ENCODE measurements around the gene NSD2. TPM values are rescaled to one million over a fixed set of nuclear protein-coding genes. Genes with fewer than 3 reads are reported as not detected.

Gene NSD2
- total and polyA plus RNA-seq, 9 of the 15 experiments (the other 6 are each of a cell fraction or from before 2014, with no cell fraction given) = 6.4 to 126 (median 58.8) TPM

- Histone ChIP-seq H3K36me3 (ENCODE audit: control insufficient read depth, insufficient read depth, low read length) (peaks cover 93% of the 10 kb centered on the region; the same call in 2 of the 3 replicates), H3K4me2 (ENCODE audit: insufficient read depth, low read length) (no peak overlapping the region), H4K20me1 (replicated peaks; ENCODE audit: control insufficient read depth, insufficient read depth, low read length) (peaks cover 12% of the 10 kb centered on the region), H3K9ac (ENCODE audit: insufficient read depth in 1 of 2, low read depth in 2 of 2, low read length in 2 of 2) (no peak overlapping the region), H3K4me1 (replicated peaks in 1 of 2; ENCODE audit: control insufficient read depth in 2 of 2, insufficient read depth in 2 of 2, low read length in 2 of 2) (no peaks in the 10 kb centered on the region; a peak in 1 of 5 replicates), H3K4me3 (no peak overlapping the region), H3K27ac (ENCODE audit: extremely low read depth, low read depth, low read length) (no peak overlapping the region), H2AFZ (ENCODE audit: low read depth, low read length) (no peak overlapping the region), H3K27me3 (ENCODE audit: control insufficient read depth in 2 of 2, insufficient read depth in 2 of 2, low read length in 2 of 2) (no peaks in the 10 kb centered on the region), H3K9me1 (ENCODE audit: control insufficient read depth, insufficient read depth, low read length) (peaks cover 2% of the 10 kb centered on the region), H3K9me3 (replicated peaks; ENCODE audit: control insufficient read depth, insufficient read depth, low read depth, low read length) (no peaks in the 10 kb centered on the region), H3K79me2 (ENCODE audit: control insufficient read depth, insufficient read depth, low read length) (peaks cover 11% of the 10 kb centered on the region)
- DNase-seq (ENCODE audit: extremely low read depth in 1 of 4, low spot score in 3 of 4) (no peak), FAIRE-seq (no peak), ATAC-seq (no peak)
- in situ Hi-C loops (cut with MboI) = no loop called here
- no TSS peak for BruUV-seq (replicated peaks)
- CTCF ChIA-PET (ENCODE audit: low intra/inter-chr PET ratio) = no interaction called here
- POLR2A ChIA-PET = no interaction called here
- WGBS (ENCODE audit: insufficient coverage, low coverage, missing lambda C conversion rate) = 98% methylated on average over 10 of the region's 10 CpGs
- intact Hi-C loops (cut with micrococcal nuclease) = no loop called here
- TF ChIP-seq XRCC5 (IDR thresholded peaks at IDR 0.05; ENCODE audit: low read depth, low read length) (no peak), NFE2L1 (tag; IDR thresholded peaks at IDR 0.05; ENCODE audit: borderline replicate concordance, low read depth) (no peak), ARNT (IDR thresholded peaks at IDR 0.05) (no peak), ZNF316 (IDR thresholded peaks at IDR 0.05) (no peak), ZBTB8A (IDR thresholded peaks at IDR 0.05; ENCODE audit: partially characterized antibody) (no peak), TOE1 (IDR thresholded peaks at IDR 0.05; ENCODE audit: borderline replicate concordance) (no peak), TOE1 (CRISPR knock-in tag; IDR thresholded peaks at IDR 0.05; ENCODE audit: borderline replicate concordance, low read depth) (no peak), ZNF57 (CRISPR knock-in tag; IDR thresholded peaks at IDR 0.05) (no peak), SRF (CRISPR knock-in tag; IDR thresholded peaks at IDR 0.05) (no peak), HMG20B (CRISPR knock-in tag; IDR thresholded peaks at IDR 0.05) (no peak), U2AF2 (optimal IDR thresholded peaks at IDR 0.05; ENCODE audit: low read depth, low read length) (no peak), NR1H2 (CRISPR knock-in tag; IDR thresholded peaks at IDR 0.05) (no peak), E2F6 (IDR thresholded peaks at IDR 0.05; ENCODE audit: borderline replicate concordance in 1 of 2, extremely low read depth in 1 of 2, insufficient read depth in 1 of 2, insufficient read length in 1 of 2, low read depth in 1 of 2, low read length in 1 of 2, poor library complexity in 1 of 2, severe bottlenecking in 1 of 2) (no peak), RNF2 (IDR thresholded peaks at IDR 0.05) (no peak), ZFPM2 (CRISPR knock-in tag; IDR thresholded peaks at IDR 0.05) (no peak), RUNX1 (IDR thresholded peaks at IDR 0.05; ENCODE audit: low read depth) (no peak), TAF9B (IDR thresholded peaks at IDR 0.05; ENCODE audit: partially characterized antibody) (no peak), CAMTA2 (CRISPR knock-in tag; conservative IDR thresholded peaks at IDR 0.05) (no peak)
- TF ChIP-seq, protein P1, sequence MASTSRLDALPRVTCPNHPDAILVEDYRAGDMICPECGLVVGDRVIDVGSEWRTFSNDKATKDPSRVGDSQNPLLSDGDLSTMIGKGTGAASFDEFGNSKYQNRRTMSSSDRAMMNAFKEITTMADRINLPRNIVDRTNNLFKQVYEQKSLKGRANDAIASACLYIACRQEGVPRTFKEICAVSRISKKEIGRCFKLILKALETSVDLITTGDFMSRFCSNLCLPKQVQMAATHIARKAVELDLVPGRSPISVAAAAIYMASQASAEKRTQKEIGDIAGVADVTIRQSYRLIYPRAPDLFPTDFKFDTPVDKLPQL (IDR thresholded peaks at IDR 0.05; ENCODE audit: extremely low read depth, insufficient read length) = no peak
- TF ChIP-seq, protein P2, sequence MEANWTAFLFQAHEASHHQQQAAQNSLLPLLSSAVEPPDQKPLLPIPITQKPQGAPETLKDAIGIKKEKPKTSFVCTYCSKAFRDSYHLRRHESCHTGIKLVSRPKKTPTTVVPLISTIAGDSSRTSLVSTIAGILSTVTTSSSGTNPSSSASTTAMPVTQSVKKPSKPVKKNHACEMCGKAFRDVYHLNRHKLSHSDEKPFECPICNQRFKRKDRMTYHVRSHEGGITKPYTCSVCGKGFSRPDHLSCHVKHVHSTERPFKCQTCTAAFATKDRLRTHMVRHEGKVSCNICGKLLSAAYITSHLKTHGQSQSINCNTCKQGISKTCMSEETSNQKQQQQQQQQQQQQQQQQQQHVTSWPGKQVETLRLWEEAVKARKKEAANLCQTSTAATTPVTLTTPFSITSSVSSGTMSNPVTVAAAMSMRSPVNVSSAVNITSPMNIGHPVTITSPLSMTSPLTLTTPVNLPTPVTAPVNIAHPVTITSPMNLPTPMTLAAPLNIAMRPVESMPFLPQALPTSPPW (CRISPR knock-in tag; IDR thresholded peaks at IDR 0.05) = no peak
These were observed 34.1 kb upstream of the NSD2 start for GRCh38 chr4:1837069-1837468.

Measured in K562 (cell line).